Stomach (tissue), 4 donors: ENCODE measurements around the gene PLD4.

ENCODE experiments used
- EP300 ChIP-seq: sonication (generic); formaldehyde crosslinking; IDR thresholded peaks from one replicate; pipeline ENCODE4 v1.6.1; 2017; ENCODE audit warnings: antibody characterized with exemption
- POLR2A ChIP-seq, 4 donors: fragments of 450-650 bp; IDR thresholded peaks; one replicate each; pipeline ENCODE4 v1.6.1; 2016; ENCODE audit warnings: antibody characterized with exemption in 4 of 4, control low read depth in 2 of 4, mild to moderate bottlenecking in 1 of 4, moderate library complexity in 1 of 4
- POLR2AphosphoS5 ChIP-seq, 3 donors: sonication (generic); formaldehyde crosslinking; IDR thresholded peaks; one replicate each; pipeline ENCODE4 v1.6.1; 2016; ENCODE audit warnings: antibody characterized with exemption in 3 of 3
- TF ChIP-seq, protein P1 (sequence below), 7 experiments: fragments of 450-650 bp in 4 of 7; fragments of 200-600 bp in 3 of 7; sonication (generic) in 3 of 7; IDR thresholded peaks; one replicate each; pipeline ENCODE4 v1.5.1; 2016 to 2019; ENCODE audit warnings: antibody characterized with exemption in 7 of 7, control low read depth in 2 of 7, mild to moderate bottlenecking in 1 of 7

DNA sequence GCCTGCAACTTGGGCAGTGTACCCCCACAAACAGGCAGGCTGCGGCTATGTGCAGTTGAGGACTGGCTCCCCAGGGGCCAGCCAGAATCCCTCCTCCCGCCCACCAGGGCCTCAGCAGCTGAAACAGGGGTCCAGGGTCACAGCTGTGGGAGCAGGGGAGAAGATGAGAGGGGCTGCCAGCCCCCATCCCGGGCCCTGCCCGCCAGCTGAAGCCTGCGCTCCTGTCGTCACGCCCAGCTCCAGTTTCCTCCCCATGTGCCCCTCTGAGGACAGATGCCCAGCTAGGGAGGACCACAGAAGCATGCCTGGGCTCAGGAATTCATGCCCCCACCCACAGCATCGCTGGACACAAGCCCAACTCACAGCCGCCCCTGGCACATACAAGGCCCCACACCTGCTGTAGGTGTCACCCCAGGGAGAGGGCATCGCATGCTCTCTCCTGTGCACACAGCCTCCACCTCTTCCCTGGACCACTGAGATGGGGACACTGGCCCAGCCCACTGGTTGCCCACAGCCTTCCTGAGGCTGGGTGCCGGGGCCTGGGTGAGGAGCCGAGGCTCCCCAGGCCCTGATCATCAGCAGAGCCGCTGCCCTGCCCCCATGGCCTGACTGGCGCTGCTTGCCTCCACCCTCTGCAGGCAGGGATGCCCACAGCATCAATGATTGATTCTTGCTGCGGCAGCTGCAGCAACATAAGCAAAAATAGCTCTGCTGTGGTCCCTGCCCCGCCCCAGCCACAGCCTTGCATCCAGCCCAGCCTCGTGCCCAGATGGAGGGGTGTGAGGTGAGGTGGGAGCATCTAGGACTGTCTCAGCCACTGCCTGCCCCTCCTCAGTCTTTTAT lies 57.2 kb downstream of the PLD4 start:
- TF ChIP-seq, protein P1, sequence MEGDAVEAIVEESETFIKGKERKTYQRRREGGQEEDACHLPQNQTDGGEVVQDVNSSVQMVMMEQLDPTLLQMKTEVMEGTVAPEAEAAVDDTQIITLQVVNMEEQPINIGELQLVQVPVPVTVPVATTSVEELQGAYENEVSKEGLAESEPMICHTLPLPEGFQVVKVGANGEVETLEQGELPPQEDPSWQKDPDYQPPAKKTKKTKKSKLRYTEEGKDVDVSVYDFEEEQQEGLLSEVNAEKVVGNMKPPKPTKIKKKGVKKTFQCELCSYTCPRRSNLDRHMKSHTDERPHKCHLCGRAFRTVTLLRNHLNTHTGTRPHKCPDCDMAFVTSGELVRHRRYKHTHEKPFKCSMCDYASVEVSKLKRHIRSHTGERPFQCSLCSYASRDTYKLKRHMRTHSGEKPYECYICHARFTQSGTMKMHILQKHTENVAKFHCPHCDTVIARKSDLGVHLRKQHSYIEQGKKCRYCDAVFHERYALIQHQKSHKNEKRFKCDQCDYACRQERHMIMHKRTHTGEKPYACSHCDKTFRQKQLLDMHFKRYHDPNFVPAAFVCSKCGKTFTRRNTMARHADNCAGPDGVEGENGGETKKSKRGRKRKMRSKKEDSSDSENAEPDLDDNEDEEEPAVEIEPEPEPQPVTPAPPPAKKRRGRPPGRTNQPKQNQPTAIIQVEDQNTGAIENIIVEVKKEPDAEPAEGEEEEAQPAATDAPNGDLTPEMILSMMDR (IDR thresholded peaks at IDR 0.05) = no peak
- TF ChIP-seq POLR2AphosphoS5 (IDR thresholded peaks at IDR 0.05) (no peak), POLR2A (IDR thresholded peaks at IDR 0.05) (no peak), EP300 (no peak)
